Spleen (tissue), 7 donors: ENCODE results near the gene ATXN1.
A peak's percentile ranks its signal among the peaks of the same experiment; 100 is the strongest.

Experiments
- CTCF ChIP-seq, 11 experiments: fragments of 200-600 bp in 7 of 11; fragments of 450-650 bp in 4 of 11; sonication (generic) in 4 of 11; IDR thresholded peaks in 8 of 11; conservative IDR thresholded peaks in 3 of 11; 1 replicate in 7 of 11; 2 replicates in 4 of 11; pipeline versions ENCODE4 v1.4.0 to v1.8.0; 2016 to 2021; ENCODE audit warnings: antibody characterized with exemption in 11 of 11, inconsistent platforms in 4 of 11, mild to moderate bottlenecking in 1 of 11
- POLR2A ChIP-seq, 3 donors: fragments of 450-650 bp; IDR thresholded peaks; one replicate each; pipeline ENCODE4 v1.5.1; 2017; ENCODE audit warnings: antibody characterized with exemption in 3 of 3, mild to moderate bottlenecking in 1 of 3
- donor health status: DM: no; HTN: no; CAD: no; lungs with moderate emphysema.
- donor health status: DM: no; HTN: no; CAD: no.
- donor health status: DM: no; HTN: no; CAD: no.

- TF ChIP-seq CTCF (IDR thresholded peaks at IDR 0.05 in 8 of 11, conservative IDR thresholded peaks at IDR 0.05 in 3 of 11) (peak in 10 of 11 experiments; percentile 7 to 66 (median 40)), POLR2A (IDR thresholded peaks at IDR 0.05) (no peak)
Observed at GRCh38 chr6:16286151-16286522, 475.1 kb downstream of the ATXN1 start.
